Smooth muscle cell (in vitro differentiated cells): ENCODE results near the gene NCKIPSD. TPM values are rescaled to one million over a fixed set of nuclear protein-coding genes. Genes with fewer than 3 reads are reported as not detected.

ENCODE experiments used
- DNase-seq: peaks from one replicate; lab custom pipeline; 2025; ENCODE audit not compliant: unreplicated experiment; lab: John Stamatoyannopoulos, UW
- H2AFZ ChIP-seq: fragments of 200-600 bp; sonication (generic); 2 replicates; pipeline ENCODE4 v1.6.0; 2016; ENCODE audit warnings: antibody characterized with exemption, low read depth, mild to moderate bottlenecking
- H3F3A ChIP-seq: fragments of 200-600 bp; sonication (generic); 2 replicates; pipeline ENCODE4 v1.6.0; 2017; ENCODE audit warnings: antibody characterized with exemption, low read depth
- H3K27ac ChIP-seq: fragments of 200-600 bp; sonication (generic); 2 replicates; pipeline ENCODE4 v1.5.1; 2016; ENCODE audit warnings: low read depth, mild to moderate bottlenecking
- H3K27me3 ChIP-seq: fragments of 200-600 bp; sonication (generic); 2 replicates; pipeline ENCODE4 v1.6.1; 2016; ENCODE audit warnings: low read depth, mild to moderate bottlenecking
- H3K36me3 ChIP-seq: fragments of 200-600 bp; sonication (generic); 2 replicates; pipeline ENCODE4 v1.5.1; 2016; ENCODE audit warnings: low read depth
- H3K4me1 ChIP-seq: fragments of 200-600 bp; sonication (generic); 2 replicates; pipeline ENCODE4 v1.5.1; 2016; ENCODE audit warnings: low read depth
- H3K4me2 ChIP-seq: fragments of 200-600 bp; sonication (generic); 2 replicates; pipeline ENCODE4 v1.6.0; 2016; ENCODE audit warnings: mild to moderate bottlenecking
- H3K4me3 ChIP-seq: fragments of 200-600 bp; sonication (generic); 2 replicates; pipeline ENCODE4 v1.5.1; 2016; ENCODE audit warnings: mild to moderate bottlenecking
- H3K79me2 ChIP-seq: fragments of 200-600 bp; sonication (generic); 2 replicates; pipeline ENCODE4 v1.6.0; 2016; ENCODE audit warnings: low read depth, mild to moderate bottlenecking
- H3K9ac ChIP-seq: fragments of 200-600 bp; sonication (generic); 2 replicates; pipeline ENCODE4 v1.6.0; 2016; ENCODE audit warnings: low read depth
- H3K9me3 ChIP-seq: fragments of 200-600 bp; sonication (generic); replicated peaks from 2 replicates; pipeline ENCODE4 v1.5.1; 2016; ENCODE audit warnings: low read depth
- H4K20me1 ChIP-seq: fragments of 200-600 bp; sonication (generic); 2 replicates; pipeline ENCODE4 v1.6.0; 2016; ENCODE audit warnings: low read depth
- WGBS: methylation state at CpG from one replicate; pipeline ENCODE4 v1.1.7; 2016; ENCODE audit warnings: low lambda C conversion rate; 5-methylcytosine and 5-hydroxymethylcytosine counted together
- polyA plus RNA-seq: library from polyadenylated mRNA; unstranded; fragments of >200 nt; fragmentation: Nextera tagmentation; extraction: Ambion mirVana; gene quantifications from 2 replicates; pipeline ENCODE4 v1.2.1, GENCODE V29; 2016
- total RNA-seq: library from RNA; depleted of rRNA; stranded (reverse); fragments of >200 nt; gene quantifications from 2 replicates; pipeline ENCODE4 v1.2.3, GENCODE V29; 2014
- TF ChIP-seq, protein P1 (sequence below): fragments of 200-600 bp; sonication (generic); IDR thresholded peaks from 2 replicates; pipeline ENCODE4 v1.5.1; 2017; ENCODE audit warnings: borderline replicate concordance, mild to moderate bottlenecking, antibody characterized with exemption; ENCODE audit not compliant: insufficient read depth, poor library complexity, severe bottlenecking

NCKIPSD gene
- total and polyA plus RNA-seq, 2 experiments from 2014 or later = 13.8 to 21.6 TPM

DNA sequence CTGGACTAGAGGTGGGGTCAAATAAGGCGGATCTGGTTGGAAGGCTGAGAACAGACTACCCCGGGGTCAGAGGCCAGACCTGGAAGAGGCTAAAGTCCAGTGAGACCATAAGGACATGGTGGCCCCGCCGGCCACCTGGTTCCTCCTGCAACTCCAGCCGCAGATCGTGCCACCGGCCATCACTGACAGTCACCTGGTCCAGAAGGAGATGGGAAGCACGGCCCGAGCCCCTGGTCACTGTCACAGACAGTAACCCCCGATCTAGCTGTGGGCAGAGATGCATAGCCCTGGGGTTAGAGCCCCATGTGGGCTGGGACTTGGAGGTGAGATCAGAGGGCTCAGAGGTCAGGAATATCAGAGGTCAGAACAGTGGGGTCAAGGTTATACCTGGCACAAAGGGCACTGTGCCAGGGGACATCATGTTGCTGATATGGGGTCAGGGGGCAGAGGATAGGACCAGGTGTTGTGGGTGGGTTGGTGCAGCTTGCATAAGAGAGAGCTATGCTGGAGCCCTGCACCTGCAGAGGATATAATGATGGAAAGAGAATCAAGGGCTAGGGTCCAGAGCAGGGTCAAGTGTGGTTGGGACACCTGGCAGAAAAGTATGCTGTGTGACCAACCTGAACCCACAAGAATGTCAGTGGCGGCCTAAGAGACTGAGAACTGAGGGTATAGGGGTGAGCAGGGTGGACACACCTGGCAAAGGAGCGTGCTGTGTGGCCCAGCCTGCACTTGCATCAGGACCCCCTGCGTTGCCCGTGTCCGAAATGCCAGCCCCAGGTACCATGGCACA is 32.6 kb downstream of the NCKIPSD start:
- 95% methylated on average over 15 of the region's 15 CpGs for WGBS
- Histone ChIP-seq H3K27ac (no peak overlapping the region), H3K4me1 (no peaks in the 10 kb centered on the region), H4K20me1 (no peaks in the 10 kb centered on the region), H3K9me3 (no peaks in the 10 kb centered on the region), H3K4me2 (no peak overlapping the region), H3K9ac (no peak overlapping the region), H3K27me3 (no peaks in the 10 kb centered on the region), H3K79me2 (no peaks in the 10 kb centered on the region), H3K36me3 (no peaks in the 10 kb centered on the region), H3K4me3 (no peak overlapping the region), H3F3A (no peaks in the 10 kb centered on the region), H2AFZ (no peak overlapping the region)
- TF ChIP-seq, protein P1, sequence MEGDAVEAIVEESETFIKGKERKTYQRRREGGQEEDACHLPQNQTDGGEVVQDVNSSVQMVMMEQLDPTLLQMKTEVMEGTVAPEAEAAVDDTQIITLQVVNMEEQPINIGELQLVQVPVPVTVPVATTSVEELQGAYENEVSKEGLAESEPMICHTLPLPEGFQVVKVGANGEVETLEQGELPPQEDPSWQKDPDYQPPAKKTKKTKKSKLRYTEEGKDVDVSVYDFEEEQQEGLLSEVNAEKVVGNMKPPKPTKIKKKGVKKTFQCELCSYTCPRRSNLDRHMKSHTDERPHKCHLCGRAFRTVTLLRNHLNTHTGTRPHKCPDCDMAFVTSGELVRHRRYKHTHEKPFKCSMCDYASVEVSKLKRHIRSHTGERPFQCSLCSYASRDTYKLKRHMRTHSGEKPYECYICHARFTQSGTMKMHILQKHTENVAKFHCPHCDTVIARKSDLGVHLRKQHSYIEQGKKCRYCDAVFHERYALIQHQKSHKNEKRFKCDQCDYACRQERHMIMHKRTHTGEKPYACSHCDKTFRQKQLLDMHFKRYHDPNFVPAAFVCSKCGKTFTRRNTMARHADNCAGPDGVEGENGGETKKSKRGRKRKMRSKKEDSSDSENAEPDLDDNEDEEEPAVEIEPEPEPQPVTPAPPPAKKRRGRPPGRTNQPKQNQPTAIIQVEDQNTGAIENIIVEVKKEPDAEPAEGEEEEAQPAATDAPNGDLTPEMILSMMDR = no peak
- no peak for DNase-seq

DNA sequence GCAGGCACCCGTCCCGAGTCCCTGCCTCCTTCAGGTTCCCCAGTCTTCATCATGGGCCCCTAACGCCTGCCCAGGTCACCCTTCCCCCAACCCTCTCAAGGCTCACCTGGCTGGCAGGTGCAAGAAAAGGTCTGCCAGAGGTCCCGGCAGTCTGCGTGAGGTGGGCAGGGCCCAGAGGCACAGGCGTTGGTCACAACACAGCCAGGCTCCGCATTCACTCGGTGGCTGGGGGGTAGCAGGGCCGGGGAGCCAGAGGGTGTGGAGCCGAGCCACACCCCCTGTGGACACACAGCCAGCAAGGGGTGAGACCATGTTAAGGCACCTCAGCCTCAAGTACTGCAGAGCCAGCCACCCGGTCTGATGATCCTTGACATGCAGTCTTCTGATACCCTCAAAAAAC is 33.9 kb downstream of the NCKIPSD start:
- Histone ChIP-seq H3K36me3 (no peaks in the 10 kb centered on the region), H3K4me3 (no peak overlapping the region), H3K9me3 (no peaks in the 10 kb centered on the region), H3K27ac (no peak overlapping the region), H2AFZ (no peak overlapping the region), H3K79me2 (no peaks in the 10 kb centered on the region), H3K9ac (no peak overlapping the region), H4K20me1 (no peaks in the 10 kb centered on the region), H3K27me3 (no peaks in the 10 kb centered on the region), H3K4me1 (no peaks in the 10 kb centered on the region), H3F3A (no peaks in the 10 kb centered on the region), H3K4me2 (no peak overlapping the region)
- DNase-seq = no peak
- TF ChIP-seq, protein P1 = no peak
- 91% methylated on average over 11 of the region's 11 CpGs for WGBS

DNA sequence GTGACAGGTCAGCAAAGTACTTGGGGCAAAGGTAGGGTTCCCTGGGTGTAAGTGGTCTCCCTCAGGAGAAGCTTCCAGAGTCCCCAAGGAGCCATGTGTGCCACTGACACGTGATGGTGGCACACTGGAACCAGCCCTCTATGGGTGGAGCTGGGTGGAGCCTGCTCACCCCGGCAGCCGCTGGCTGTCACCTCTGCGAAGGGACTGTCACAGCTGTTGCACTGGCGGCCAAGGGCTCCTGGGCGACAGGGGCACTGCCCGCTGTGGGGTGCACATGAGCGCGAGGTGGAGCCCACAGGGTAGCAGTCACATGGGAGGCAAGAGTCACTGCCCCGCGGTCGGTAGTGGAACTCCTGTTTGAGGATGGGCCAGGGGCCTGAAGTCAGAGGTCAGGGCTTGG is 35.0 kb downstream of the NCKIPSD start:
- Histone ChIP-seq H3K4me2 (no peak overlapping the region), H3F3A (no peaks in the 10 kb centered on the region), H3K36me3 (no peaks in the 10 kb centered on the region), H3K4me3 (no peak overlapping the region), H3K79me2 (no peaks in the 10 kb centered on the region), H3K9ac (no peak overlapping the region), H2AFZ (no peak overlapping the region), H4K20me1 (no peaks in the 10 kb centered on the region), H3K27me3 (no peaks in the 10 kb centered on the region), H3K9me3 (no peaks in the 10 kb centered on the region), H3K4me1 (no peaks in the 10 kb centered on the region), H3K27ac (no peak overlapping the region)
- DNase-seq = no peak
- 96% methylated on average over 12 of the region's 12 CpGs for WGBS
- TF ChIP-seq, protein P1 = no peak
